ENCODE measurements around the gene ADCY9. TPM values are rescaled to one million over a fixed set of nuclear protein-coding genes. Genes with fewer than 3 reads are reported as not detected.
A peak's percentile ranks its signal among the peaks of the same experiment; 100 is the strongest.

ADCY9 gene
- total RNA-seq, 1 experiment from 2014 or later: 14.2 TPM

DNA sequence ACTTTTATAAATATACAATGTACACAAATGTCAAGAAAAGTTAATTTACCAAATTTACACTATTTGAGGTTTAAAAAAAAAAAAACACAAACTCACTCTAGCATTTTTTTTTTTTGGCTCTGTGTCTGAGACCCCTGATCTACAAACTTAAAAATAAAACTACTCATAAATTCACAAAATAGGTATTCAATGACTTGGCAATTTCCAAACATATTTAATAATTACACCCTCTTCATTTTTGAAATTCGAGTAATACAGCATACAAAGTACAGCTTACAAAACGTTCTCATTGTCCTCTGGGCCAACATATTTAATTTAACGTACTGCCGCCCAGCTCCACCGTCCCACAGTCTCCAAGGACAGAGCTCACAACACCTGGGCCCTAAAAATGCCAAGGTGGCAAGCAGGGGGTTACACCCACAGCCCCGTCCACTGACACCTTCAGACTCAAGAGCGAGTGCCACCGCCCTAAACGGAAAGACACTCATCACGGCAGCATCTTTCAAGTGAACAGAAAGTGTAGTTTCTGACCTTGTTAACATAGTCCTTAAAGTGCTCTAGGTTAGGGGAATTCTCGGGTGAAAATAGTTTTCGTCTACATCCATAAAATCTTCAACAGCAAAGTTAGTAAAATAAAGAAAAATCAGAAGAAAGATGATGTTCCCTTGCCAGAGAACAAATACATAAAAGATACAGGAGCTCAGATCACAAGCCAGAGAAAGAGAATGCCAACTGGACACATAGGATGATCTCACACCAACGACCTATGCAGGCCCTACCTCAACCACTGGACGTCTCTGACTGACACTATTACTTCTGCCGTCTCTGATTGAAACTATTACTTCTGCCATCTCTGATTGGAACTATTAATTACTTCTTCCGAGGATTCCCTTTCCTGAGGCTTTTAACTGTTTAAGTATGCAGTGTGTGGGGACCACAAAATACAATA, 4.2 kb downstream of the ADCY9 start:
- TF ChIP-seq, protein P1, sequence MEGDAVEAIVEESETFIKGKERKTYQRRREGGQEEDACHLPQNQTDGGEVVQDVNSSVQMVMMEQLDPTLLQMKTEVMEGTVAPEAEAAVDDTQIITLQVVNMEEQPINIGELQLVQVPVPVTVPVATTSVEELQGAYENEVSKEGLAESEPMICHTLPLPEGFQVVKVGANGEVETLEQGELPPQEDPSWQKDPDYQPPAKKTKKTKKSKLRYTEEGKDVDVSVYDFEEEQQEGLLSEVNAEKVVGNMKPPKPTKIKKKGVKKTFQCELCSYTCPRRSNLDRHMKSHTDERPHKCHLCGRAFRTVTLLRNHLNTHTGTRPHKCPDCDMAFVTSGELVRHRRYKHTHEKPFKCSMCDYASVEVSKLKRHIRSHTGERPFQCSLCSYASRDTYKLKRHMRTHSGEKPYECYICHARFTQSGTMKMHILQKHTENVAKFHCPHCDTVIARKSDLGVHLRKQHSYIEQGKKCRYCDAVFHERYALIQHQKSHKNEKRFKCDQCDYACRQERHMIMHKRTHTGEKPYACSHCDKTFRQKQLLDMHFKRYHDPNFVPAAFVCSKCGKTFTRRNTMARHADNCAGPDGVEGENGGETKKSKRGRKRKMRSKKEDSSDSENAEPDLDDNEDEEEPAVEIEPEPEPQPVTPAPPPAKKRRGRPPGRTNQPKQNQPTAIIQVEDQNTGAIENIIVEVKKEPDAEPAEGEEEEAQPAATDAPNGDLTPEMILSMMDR (IDR thresholded peaks at IDR 0.05; ENCODE audit: unreplicated experiment): no peak
- no TSS peak for BruUV-seq (replicated peaks)
- no peaks in the 10 kb centered on the region for H3K27me3 Mint-ChIP-seq (ENCODE audit: insufficient read depth, unreplicated experiment)
- ChIA-PET POLR2A (interaction anchor here (0.6 to 2.1 kb wide), 22 partner anchors 11 to 395 kb away, joined by 3 to 8 read pairs (median 4); partner anchors contain the start of gene TRAP1), CTCF (interaction anchor here (0.6 to 2.1 kb wide), 10 partner anchors 13 to 218 kb away, joined by 3 to 9 read pairs (median 4); partner anchors contain the start of gene SRL)
- peak overlapping the region; percentile 69 for H3K4me3 Mint-ChIP-seq (ENCODE audit: unreplicated experiment)
- H3K4me1 Mint-ChIP-seq (ENCODE audit: insufficient read depth, unreplicated experiment): peaks cover 40% of the 10 kb centered on the region
- peaks cover 5% of the 10 kb centered on the region for H3K36me3 Mint-ChIP-seq (ENCODE audit: insufficient read depth, unreplicated experiment)
- H3K9me3 Mint-ChIP-seq (ENCODE audit: unreplicated experiment): no peaks in the 10 kb centered on the region
- DNase-seq (ENCODE audit: unreplicated experiment): peak; percentile 34
- intact Hi-C loops (cut with micrococcal nuclease): loop anchor here (1.0 to 5.0 kb wide), 4 partner anchors 91 to 140 kb away; no protein-coding TSS in a partner anchor
- H3K27ac Mint-ChIP-seq (ENCODE audit: low read depth, unreplicated experiment): peak overlapping the region; percentile 88

DNA sequence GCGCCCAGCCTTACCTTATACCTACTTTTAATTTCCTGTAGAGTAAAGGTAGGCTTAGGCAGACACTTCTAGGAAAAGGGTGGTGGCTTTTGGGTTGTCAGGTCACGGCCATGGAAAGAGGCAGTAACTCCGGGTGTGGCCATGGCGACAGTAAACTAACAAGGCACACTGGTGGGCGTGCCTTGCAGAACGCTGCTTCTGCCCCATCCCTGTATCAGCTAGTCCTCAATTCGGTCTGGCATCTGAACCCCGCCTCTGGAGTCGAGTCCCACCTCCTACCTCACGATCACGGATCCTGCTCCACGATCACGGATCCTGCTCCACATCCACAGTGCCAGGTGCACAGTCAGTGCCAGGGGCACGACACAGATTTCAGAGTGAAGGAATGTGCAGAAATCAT, 5.6 kb downstream of the ADCY9 start:
- Mint-ChIP-seq H3K27me3 (ENCODE audit: insufficient read depth, unreplicated experiment) (no peaks in the 10 kb centered on the region), H3K27ac (ENCODE audit: low read depth, unreplicated experiment) (no peak overlapping the region), H3K36me3 (ENCODE audit: insufficient read depth, unreplicated experiment) (peaks cover 5% of the 10 kb centered on the region), H3K4me1 (ENCODE audit: insufficient read depth, unreplicated experiment) (peaks cover 40% of the 10 kb centered on the region), H3K9me3 (ENCODE audit: unreplicated experiment) (no peaks in the 10 kb centered on the region), H3K4me3 (ENCODE audit: unreplicated experiment) (no peak overlapping the region)
- intact Hi-C loops (cut with micrococcal nuclease): loop anchor here (5.0 kb wide), 1 partner anchor 142 kb away; no protein-coding TSS in a partner anchor
- POLR2A ChIA-PET: interaction anchor here (0.6 to 2.0 kb wide), 3 partner anchors 25 to 57 kb away, joined by 3 to 6 read pairs (median 5); no protein-coding TSS in a partner anchor
- BruUV-seq (replicated peaks): no TSS peak
- TF ChIP-seq, protein P1 (IDR thresholded peaks at IDR 0.05; ENCODE audit: unreplicated experiment): no peak
- no peak for DNase-seq (ENCODE audit: unreplicated experiment)
- CTCF ChIA-PET: interaction anchor here (1.0 to 2.1 kb wide), 2 partner anchors 143 to 219 kb away, joined by 3 to 9 read pairs; no protein-coding TSS in a partner anchor

GRCh38 chr16:4110065-4110464, 6.2 kb downstream of the ADCY9 start:
- POLR2A ChIA-PET: interaction anchor here (0.6 kb wide), 2 partner anchors 25 to 153 kb away, joined by 3 to 4 read pairs; no protein-coding TSS in a partner anchor
- no peak for DNase-seq (ENCODE audit: unreplicated experiment)

More at GRCh38 chr16:4110065-4110464, 6.2 kb downstream of the ADCY9 start:
- no peaks in the 10 kb centered on the region for H3K9me3 Mint-ChIP-seq (ENCODE audit: unreplicated experiment)
- intact Hi-C loops (cut with micrococcal nuclease): loop anchor here (5.0 kb wide), 1 partner anchor 142 kb away; no protein-coding TSS in a partner anchor
- H3K4me3 Mint-ChIP-seq (ENCODE audit: unreplicated experiment): no peak overlapping the region
- peaks cover 40% of the 10 kb centered on the region for H3K4me1 Mint-ChIP-seq (ENCODE audit: insufficient read depth, unreplicated experiment)
- H3K27ac Mint-ChIP-seq (ENCODE audit: low read depth, unreplicated experiment): no peak overlapping the region
- H3K36me3 Mint-ChIP-seq (ENCODE audit: insufficient read depth, unreplicated experiment): peaks cover 5% of the 10 kb centered on the region
- no peaks in the 10 kb centered on the region for H3K27me3 Mint-ChIP-seq (ENCODE audit: insufficient read depth, unreplicated experiment)
- TF ChIP-seq, protein P1 (IDR thresholded peaks at IDR 0.05; ENCODE audit: unreplicated experiment): no peak
- no TSS peak for BruUV-seq (replicated peaks)
- CTCF ChIA-PET: interaction anchor here (0.5 kb wide), 1 partner anchor 169 kb away, joined by 3 read pairs; no protein-coding TSS in a partner anchor

All from MCF 10A (cell line).